H1 (cell line): ENCODE results near the gene PEX3.

Experiments used
- BACH1 ChIP-seq: IDR thresholded peaks from 2 replicates; pipeline ENCODE4 v1.6.1; 2012; ENCODE audit warnings: low read length, improper control_type of control experiment
- CHD2 ChIP-seq: IDR thresholded peaks from 2 replicates; pipeline ENCODE4 v1.6.1; 2012; ENCODE audit warnings: low read length, improper control_type of control experiment
- EZH2 ChIP-seq: fragments of 200-600 bp; sonication (generic); IDR thresholded peaks from 2 replicates; pipeline ENCODE4 v1.7.1; 2012; ENCODE audit warnings: low read depth, mild to moderate bottlenecking, moderate library complexity, low read length, inconsistent platforms; ENCODE audit not compliant: severe bottlenecking
- GABPA ChIP-seq: IDR thresholded peaks from 2 replicates; pipeline ENCODE4 v1.6.1; 2011; ENCODE audit warnings: mild to moderate bottlenecking, low read length, moderate library complexity, borderline replicate concordance; ENCODE audit not compliant: insufficient read depth
- MAFK ChIP-seq: IDR thresholded peaks from 2 replicates; pipeline ENCODE4 v1.6.1; 2012; ENCODE audit warnings: low read depth, mild to moderate bottlenecking, improper control_type of control experiment, low read length
- POLR2A ChIP-seq, 2 experiments: IDR thresholded peaks; 1 replicate in 1 of 2; 2 replicates in 1 of 2; pipeline ENCODE4 v1.6.1; 2011; ENCODE audit warnings: low read depth in 2 of 2, low read length in 2 of 2, mild to moderate bottlenecking in 2 of 2; ENCODE audit errors: control extremely low read depth in 1 of 2
- POU5F1 ChIP-seq: IDR thresholded peaks from 2 replicates; pipeline ENCODE4 v1.6.1; 2011; ENCODE audit warnings: low read depth, mild to moderate bottlenecking, low read length, moderate library complexity
- ZNF274 ChIP-seq: IDR thresholded peaks from 2 replicates; pipeline ENCODE4 v1.7.0; 2012; ENCODE audit warnings: low read length, borderline replicate concordance; ENCODE audit errors: extremely low read depth
- TF ChIP-seq, protein P1 (sequence below), 3 experiments: IDR thresholded peaks; 1 replicate in 2 of 3; 2 replicates in 1 of 3; pipeline versions ENCODE4 v1.5.1 to v1.6.1; 2011; ENCODE audit warnings: low read length in 3 of 3, mild to moderate bottlenecking in 3 of 3, inconsistent platforms in 2 of 3, low read depth in 1 of 3, moderate library complexity in 1 of 3; ENCODE audit not compliant: insufficient read depth in 1 of 3; ENCODE audit errors: control extremely low read depth in 1 of 3
- TF ChIP-seq, protein P2 (sequence below): IDR thresholded peaks from 2 replicates; pipeline ENCODE4 v1.6.1; 2012; ENCODE audit warnings: inconsistent platforms

DNA sequence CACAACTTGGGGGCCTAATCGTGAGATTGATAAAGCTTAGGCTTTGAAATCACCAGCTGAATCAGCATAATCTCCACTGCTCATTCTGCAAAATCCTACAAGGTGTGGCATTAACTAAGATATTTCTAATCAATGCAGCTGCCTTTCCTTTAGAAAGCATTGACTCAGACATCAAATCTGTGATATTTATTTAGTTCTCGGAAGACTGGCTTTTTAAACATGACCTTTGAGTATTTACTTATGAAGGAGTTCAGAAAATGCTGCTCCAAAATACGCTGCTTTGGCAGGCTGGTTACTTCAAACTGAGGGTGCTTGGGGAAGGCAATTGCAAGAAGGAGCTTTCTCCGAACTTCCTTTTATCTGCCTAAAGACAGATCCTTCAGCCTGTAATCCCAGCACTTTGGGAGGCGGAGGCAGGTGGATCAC lies 84.6 kb downstream of the PEX3 start:
- TF ChIP-seq, protein P1, sequence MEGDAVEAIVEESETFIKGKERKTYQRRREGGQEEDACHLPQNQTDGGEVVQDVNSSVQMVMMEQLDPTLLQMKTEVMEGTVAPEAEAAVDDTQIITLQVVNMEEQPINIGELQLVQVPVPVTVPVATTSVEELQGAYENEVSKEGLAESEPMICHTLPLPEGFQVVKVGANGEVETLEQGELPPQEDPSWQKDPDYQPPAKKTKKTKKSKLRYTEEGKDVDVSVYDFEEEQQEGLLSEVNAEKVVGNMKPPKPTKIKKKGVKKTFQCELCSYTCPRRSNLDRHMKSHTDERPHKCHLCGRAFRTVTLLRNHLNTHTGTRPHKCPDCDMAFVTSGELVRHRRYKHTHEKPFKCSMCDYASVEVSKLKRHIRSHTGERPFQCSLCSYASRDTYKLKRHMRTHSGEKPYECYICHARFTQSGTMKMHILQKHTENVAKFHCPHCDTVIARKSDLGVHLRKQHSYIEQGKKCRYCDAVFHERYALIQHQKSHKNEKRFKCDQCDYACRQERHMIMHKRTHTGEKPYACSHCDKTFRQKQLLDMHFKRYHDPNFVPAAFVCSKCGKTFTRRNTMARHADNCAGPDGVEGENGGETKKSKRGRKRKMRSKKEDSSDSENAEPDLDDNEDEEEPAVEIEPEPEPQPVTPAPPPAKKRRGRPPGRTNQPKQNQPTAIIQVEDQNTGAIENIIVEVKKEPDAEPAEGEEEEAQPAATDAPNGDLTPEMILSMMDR (IDR thresholded peaks at IDR 0.05; ENCODE audit: control extremely low read depth in 1 of 3, insufficient read depth in 1 of 3, low read depth in 1 of 3, low read length in 3 of 3): no peak
- no peak for TF ChIP-seq CHD2
- TF ChIP-seq MAFK: no peak
- TF ChIP-seq BACH1: no peak
- TF ChIP-seq ZNF274: no peak
- TF ChIP-seq, protein P2, sequence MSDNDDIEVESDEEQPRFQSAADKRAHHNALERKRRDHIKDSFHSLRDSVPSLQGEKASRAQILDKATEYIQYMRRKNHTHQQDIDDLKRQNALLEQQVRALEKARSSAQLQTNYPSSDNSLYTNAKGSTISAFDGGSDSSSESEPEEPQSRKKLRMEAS: no peak
- no peak for TF ChIP-seq GABPA
- no peak for TF ChIP-seq POU5F1
- no peak for TF ChIP-seq EZH2
- TF ChIP-seq POLR2A (IDR thresholded peaks at IDR 0.05; ENCODE audit: control extremely low read depth in 1 of 2, low read depth in 2 of 2, low read length in 2 of 2): no peak
